Thoracic aorta (tissue), 2 donors: ENCODE results near the gene DISC1. TPM values are rescaled to one million over a fixed set of nuclear protein-coding genes. Genes with fewer than 3 reads are reported as not detected.

Source experiments
- ATAC-seq: fragments of 150-250 bp; one replicate; pipeline ENCODE4 v1.8.0; 2017; ENCODE audit warnings: low read depth; ENCODE audit not compliant: insufficient number of reproducible peaks, low FRiP score
- DNase-seq: peaks from one replicate; pipeline ENCODE4 v3.0.0-alpha.2; 2020; ENCODE audit warnings: low spot score
- H3K27ac ChIP-seq, 2 donors: fragments of 200-600 bp; sonication (generic); 1 replicate in 1 of 2; 2 replicates in 1 of 2; pipeline ENCODE4 v1.5.1; 2016; ENCODE audit warnings: mild to moderate bottlenecking in 2 of 2, moderate library complexity in 2 of 2
- H3K27me3 ChIP-seq: fragments of 200-600 bp; sonication (generic); replicated peaks from 2 replicates; pipeline ENCODE4 v1.6.0; 2016; ENCODE audit warnings: mild to moderate bottlenecking; ENCODE audit not compliant: insufficient read depth
- H3K36me3 ChIP-seq: fragments of 200-600 bp; sonication (generic); one replicate; pipeline ENCODE4 v1.5.1; 2016
- H3K4me1 ChIP-seq, 2 donors: fragments of 200-600 bp; sonication (generic); 1 replicate in 1 of 2; 2 replicates in 1 of 2; pipeline versions ENCODE4 v1.5.1 to v1.6.0; 2016; ENCODE audit warnings: low read depth in 2 of 2, mild to moderate bottlenecking in 1 of 2; ENCODE audit not compliant: control insufficient read depth in 1 of 2
- H3K4me3 ChIP-seq: fragments of 200-600 bp; sonication (generic); 2 replicates; pipeline ENCODE4 v1.5.1; 2016; ENCODE audit warnings: mild to moderate bottlenecking
- H3K9me3 ChIP-seq: fragments of 200-600 bp; sonication (generic); 2 replicates; pipeline ENCODE4 v1.5.1; 2016
- CTCF ChIP-seq: fragments of 200-600 bp; sonication (generic); IDR thresholded peaks from one replicate; pipeline ENCODE4 v1.5.1; 2019; ENCODE audit warnings: antibody characterized with exemption
- total RNA-seq, 2 donors: library from RNA; depleted of rRNA; stranded (reverse); fragments of >200 nt; gene quantifications; one replicate each; pipeline versions ENCODE4 v1.1.0 to v1.2.3, GENCODE V29; 2016

DISC1 gene
- total RNA-seq, 2 donors from 2014 or later, result 13.1 to 26.9 TPM

GRCh38 chr1:232005300-232005699, 378.7 kb downstream of the DISC1 start:
- no peak overlapping the region for H3K4me3 ChIP-seq
- DNase-seq (no peak), ATAC-seq (no peak)
- no peaks in the 10 kb centered on the region for H3K36me3 ChIP-seq
- no peaks in the 10 kb centered on the region for H3K27me3 ChIP-seq
- no peaks in the 10 kb centered on the region for H3K9me3 ChIP-seq
- H3K4me1 ChIP-seq, result no peaks in the 10 kb centered on the region
- TF ChIP-seq CTCF, result no peak
- H3K27ac ChIP-seq, result no peak overlapping the region

GRCh38 chr1:232009741-232010140, 383.2 kb downstream of the DISC1 start:
- TF ChIP-seq CTCF, result no peak
- ATAC-seq, result no peak

GRCh38 chr1:232011961-232012360, 385.4 kb downstream of the DISC1 start:
- Histone ChIP-seq H3K27me3 (no peaks in the 10 kb centered on the region), H3K4me1 (no peaks in the 10 kb centered on the region), H3K36me3 (no peaks in the 10 kb centered on the region), H3K9me3 (no peaks in the 10 kb centered on the region), H3K4me3 (no peak overlapping the region), H3K27ac (no peak overlapping the region)
- ATAC-seq (no peak), DNase-seq (no peak)
- TF ChIP-seq CTCF, result no peak

More at GRCh38 chr1:232009741-232010140, 383.2 kb downstream of the DISC1 start:
- no peaks in the 10 kb centered on the region for H3K4me1 ChIP-seq
- H3K36me3 ChIP-seq, result no peaks in the 10 kb centered on the region
- DNase-seq, result no peak
- no peak overlapping the region for H3K4me3 ChIP-seq
- H3K27me3 ChIP-seq, result no peaks in the 10 kb centered on the region
- H3K9me3 ChIP-seq, result no peaks in the 10 kb centered on the region
- H3K27ac ChIP-seq, result no peak overlapping the region

- Histone ChIP-seq H3K27ac (no peak overlapping the region), H3K4me3 (no peak overlapping the region)
- DNase-seq, result no peak
Measured at GRCh38 chr1:232012773-232013386, 386.3 kb downstream of the DISC1 start.

GRCh38 chr1:232014941-232015340, 388.4 kb downstream of the DISC1 start:
- H3K9me3 ChIP-seq, result no peaks in the 10 kb centered on the region
- H3K27me3 ChIP-seq, result no peaks in the 10 kb centered on the region

More at GRCh38 chr1:232012773-232013386, 386.3 kb downstream of the DISC1 start:
- Histone ChIP-seq H3K4me1 (no peaks in the 10 kb centered on the region), H3K27me3 (no peaks in the 10 kb centered on the region), H3K36me3 (no peaks in the 10 kb centered on the region), H3K9me3 (no peaks in the 10 kb centered on the region)
- no peak for ATAC-seq
- TF ChIP-seq CTCF, result no peak

More at GRCh38 chr1:232014941-232015340, 388.4 kb downstream of the DISC1 start:
- no peak for DNase-seq
- no peaks in the 10 kb centered on the region for H3K36me3 ChIP-seq
- H3K27ac ChIP-seq, result no peak overlapping the region
- no peak for ATAC-seq
- H3K4me3 ChIP-seq, result no peak overlapping the region
- no peak for TF ChIP-seq CTCF
- no peaks in the 10 kb centered on the region for H3K4me1 ChIP-seq
